ENCODE measurements around the gene POLD1.

POLD1 gene

DNA sequence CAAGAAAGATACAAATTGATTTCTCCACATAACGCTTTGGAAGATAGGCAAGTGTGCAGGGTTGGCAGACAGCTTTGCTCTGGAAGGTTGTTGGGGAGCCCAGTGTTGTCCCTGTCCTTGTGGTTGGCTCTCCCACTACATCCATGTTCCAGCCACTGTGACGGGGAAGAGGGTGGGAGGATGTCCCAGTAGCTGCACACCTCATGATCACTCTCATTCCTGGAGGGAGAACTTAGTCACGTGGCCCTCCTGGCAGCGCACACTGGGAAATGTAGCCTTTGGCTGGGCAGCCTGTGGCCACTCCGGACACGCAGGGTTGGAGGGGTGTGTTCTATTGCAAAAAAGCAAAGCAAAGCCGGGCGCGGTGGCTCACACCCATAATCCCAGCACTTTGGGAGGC is 9.9 kb downstream of the POLD1 start:
- DNase-seq = no peak

GRCh38 chr19:50398675-50399367 is 14.7 kb downstream of the POLD1 start:
- no peak for DNase-seq

DNA sequence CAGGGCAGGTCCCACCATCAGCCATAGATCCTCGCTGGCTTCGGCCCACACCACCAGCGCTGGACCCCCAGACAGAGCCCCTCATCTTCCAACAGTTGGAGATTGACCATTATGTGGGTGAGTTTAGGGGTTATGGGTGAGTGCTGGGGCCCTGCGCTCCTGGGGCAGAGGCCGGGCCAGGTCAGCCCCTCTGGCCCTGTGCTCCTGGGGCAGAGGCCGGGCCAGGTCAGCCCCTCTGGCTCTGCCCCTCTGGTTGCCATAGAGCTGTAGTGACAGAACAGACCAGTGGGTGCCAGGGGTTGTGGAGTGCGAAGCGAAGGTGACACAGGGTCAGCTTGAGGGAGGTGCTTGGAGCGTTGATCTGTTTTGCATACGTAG is 15.2 kb downstream of the POLD1 start:
- DNase-seq = no peak

DNA sequence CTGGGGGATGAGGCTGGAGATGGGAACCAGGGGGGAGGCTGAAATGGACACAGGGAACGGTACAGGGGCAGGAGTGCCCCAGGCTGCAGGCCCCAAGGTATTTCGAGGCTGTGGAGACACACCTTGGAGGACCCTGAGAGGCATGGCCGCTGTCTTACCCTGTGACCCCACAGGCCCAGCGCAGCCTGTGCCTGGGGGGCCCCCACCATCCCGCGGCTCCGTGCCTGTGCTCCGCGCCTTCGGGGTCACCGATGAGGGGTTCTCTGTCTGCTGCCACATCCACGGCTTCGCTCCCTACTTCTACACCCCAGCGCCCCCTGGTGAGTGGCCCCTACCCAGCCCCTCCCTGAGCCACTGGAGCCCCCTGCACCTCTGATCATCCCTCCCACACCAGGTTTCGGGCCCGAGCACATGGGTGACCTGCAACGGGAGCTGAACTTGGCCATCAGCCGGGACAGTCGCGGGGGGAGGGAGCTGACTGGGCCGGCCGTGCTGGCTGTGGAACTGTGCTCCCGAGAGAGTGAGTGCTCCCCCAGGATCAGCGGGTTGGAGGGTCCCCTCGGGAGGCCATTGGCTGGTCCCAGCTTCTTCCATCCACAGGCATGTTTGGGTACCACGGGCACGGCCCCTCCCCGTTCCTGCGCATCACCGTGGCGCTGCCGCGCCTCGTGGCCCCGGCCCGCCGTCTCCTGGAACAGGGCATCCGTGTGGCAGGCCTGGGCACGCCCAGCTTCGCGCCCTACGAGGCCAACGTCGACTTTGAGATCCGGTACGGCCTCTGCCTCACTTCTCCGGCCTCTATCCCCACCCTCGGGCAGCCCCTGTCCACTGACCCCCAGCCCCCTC is 17.7 kb downstream of the POLD1 start:
- DNase-seq = no peak

- DNase-seq = no peak
Measured at GRCh38 chr19:50402544-50403301, 18.6 kb downstream of the POLD1 start.

DNA sequence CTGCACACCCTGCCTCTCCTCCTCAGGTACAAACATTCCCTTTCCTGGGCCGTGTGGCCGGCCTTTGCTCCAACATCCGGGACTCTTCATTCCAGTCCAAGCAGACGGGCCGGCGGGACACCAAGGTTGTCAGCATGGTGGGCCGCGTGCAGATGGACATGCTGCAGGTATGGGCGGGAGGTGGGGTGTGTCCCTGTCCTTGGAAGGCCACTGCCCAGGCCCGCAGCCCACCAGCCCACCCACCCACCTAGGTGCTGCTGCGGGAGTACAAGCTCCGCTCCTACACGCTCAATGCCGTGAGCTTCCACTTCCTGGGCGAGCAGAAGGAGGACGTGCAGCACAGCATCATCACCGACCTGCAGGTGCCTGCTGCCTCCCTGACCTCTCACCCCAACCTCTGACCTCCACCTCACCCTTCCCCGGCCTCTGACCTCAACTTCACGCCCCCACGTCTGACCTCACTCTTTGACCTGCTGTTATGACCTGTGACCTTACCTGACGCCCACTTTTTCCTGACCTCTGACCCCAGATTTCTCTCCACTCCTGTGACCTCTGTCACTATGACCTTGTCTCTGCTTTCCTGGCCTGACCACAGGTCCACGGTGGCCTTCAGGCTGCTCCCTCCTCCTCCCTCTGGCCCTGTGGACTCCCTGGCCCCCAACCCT is 22.1 kb downstream of the POLD1 start:
- no peak for DNase-seq

DNA sequence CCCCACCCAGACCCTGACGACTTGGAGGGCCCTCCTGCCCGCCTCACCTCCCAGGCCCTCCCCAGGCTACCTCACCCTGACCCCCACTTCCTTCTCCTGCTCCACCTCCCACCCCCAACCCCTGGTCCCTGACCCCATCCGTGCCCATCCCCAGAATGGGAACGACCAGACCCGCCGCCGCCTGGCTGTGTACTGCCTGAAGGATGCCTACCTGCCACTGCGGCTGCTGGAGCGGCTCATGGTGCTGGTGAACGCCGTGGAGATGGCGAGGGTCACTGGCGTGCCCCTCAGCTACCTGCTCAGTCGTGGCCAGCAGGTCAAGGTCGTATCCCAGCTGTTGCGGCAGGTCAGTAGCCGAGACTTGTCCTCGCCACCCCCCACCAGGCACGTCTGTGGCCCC is 22.7 kb downstream of the POLD1 start:
- no peak for DNase-seq

DNA sequence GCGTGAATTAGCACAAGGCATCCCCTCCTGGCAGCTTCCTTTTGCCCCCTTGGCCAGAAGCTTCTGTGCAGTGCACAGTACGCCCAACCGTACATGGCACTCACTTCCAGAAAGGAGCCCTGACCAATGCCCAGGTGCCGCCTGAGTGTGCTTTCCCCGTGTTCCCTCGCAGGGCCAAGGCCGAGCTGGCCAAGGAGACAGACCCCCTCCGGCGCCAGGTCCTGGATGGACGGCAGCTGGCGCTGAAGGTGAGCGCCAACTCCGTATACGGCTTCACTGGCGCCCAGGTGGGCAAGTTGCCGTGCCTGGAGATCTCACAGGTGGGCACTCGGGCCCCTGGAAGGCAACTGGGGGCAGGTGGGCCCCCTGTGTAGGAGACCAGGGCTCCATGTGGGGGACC is 25.2 kb downstream of the POLD1 start:
- no peak for DNase-seq

- no peak for DNase-seq
Measured at GRCh38 chr19:50410109-50410508, 26.0 kb downstream of the POLD1 start.

DNA sequence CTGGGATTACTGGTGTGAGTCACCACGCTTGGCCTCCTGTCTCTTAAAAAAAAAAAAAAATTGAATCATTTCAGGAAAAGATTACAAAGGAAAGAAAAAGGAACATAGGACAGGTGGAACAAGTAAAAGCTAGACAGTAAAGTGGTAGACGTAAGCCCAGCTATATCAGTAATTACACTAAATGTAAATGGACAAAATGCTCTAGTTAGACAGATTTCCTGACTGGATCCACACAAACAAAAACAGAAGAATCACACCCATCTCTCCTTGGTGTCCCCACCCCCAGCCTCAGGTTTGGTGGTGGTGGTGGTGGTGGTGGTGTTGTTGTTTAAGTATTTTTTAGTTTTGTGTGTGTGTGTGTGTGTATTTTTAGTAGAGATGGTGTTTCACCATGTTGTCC is 28.3 kb downstream of the POLD1 start:
- DNase-seq = no peak

GRCh38 chr19:50413096-50413495 is 28.9 kb downstream of the POLD1 start:
- DNase-seq = no peak

- DNase-seq = no peak
Measured at GRCh38 chr19:50413531-50413930, 29.4 kb downstream of the POLD1 start.

GRCh38 chr19:50414864-50415660 is 30.9 kb downstream of the POLD1 start:
- peak; percentile 71 for DNase-seq

DNA sequence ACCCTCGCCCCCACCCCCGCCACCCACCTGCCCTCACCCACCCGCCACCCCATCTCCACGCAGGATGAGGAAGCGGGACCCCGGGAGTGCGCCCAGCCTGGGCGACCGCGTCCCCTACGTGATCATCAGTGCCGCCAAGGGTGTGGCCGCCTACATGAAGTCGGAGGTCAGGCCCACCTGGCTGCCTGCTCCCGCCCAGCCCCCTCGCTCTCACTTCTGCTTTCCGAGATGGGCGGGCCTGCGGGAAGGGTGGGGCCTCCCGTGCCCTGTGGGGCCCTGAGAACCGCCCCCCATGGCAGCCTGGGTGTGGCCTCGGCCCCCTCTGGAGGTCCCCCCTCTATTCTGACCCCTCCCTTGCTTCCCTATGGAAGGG is 31.5 kb downstream of the POLD1 start:
- DNase-seq = no peak

GRCh38 chr19:50416034-50416977 is 32.2 kb downstream of the POLD1 start:
- DNase-seq = no peak

GRCh38 chr19:50417111-50418081 is 33.2 kb downstream of the POLD1 start:
- DNase-seq = no peak

DNA sequence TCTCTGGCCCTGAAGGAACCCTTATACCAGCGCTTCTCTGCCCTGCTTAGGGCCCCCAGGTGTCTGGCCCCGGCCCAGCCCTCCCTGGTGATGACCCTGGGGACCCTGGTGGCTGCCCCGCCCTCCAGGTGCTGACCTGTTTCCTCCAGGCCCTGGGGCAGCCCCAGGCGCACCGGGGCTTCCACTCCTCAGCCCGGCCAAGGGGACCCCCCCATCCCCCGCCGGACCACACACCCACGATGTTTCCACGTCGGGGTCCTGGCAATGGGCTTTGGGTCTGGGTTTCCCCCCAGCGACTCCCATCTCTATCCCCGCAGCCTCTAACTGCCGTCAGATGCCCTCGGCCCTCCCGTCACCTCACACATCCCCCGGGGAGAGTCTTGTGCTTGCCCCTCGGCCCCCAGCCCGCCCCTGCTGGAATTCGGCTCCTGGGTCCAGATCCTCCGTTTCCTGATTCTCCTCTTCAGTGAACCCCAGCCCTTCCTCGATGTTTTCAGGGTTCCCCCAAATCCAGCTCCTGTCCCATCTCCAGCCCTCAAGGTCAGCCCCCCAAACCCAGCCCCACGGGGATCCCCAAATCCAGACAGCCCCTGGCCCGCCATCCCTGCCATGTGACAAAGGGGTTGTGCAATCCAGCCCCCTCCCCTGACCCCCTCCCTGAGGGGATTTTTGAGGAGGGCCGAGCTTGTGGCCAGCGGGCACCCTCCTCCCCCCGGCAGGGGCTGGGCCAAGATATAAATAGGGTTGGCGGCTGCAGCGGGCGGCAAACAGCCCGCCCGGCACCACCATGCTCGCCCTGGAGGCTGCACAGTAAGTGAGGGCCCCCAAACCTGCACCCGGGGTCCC is 34.3 kb downstream of the POLD1 start, which contains the start of gene SPIB:
TSS of gene SPIB (plus strand) at position 763 of the 846 bp plus-strand sequence. CDS start at position 788, 25 bp downstream.
- no peak for DNase-seq

DNA sequence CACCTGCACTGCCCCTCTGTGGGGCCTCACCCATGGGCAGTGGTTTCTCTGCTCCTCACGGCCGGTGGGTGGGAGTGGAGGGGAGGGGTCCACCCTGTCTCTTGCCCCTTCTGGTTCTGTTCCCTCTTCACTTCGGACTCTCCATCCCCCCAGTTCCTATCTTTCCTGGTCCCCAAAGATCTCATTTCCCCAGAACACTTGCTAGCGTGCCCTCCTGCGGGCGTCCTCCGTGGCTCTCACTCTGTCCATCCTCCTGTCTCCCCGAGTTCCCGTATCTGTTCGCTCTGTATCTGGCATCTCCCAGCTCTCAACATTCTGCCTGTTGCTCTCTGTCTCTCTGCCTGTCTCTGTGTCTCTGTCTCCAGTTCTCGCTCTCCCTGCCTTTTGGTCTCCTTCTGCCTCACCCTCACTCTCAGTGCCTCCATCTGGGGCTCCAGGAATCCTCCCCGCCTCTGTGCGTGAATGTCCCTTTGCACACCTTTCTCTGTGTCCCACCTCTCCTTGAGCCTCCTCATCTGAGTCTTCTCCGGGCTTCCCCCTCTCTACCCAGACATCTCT is 35.0 kb downstream of the POLD1 start:
- no peak for DNase-seq
